Stimulated activated CD8-positive, alpha-beta memory T cell treated with anti-CD3 and anti-CD28 coated beads, Interleukin-12 subunit alpha, Interleukin-12 subunit beta, amount 100 ng/mL, for 24 hours (primary cell): ENCODE data around the gene LTC4S.

Experiments used
- DNase-seq: peaks from one replicate; pipeline ENCODE4 v3.0.0-alpha.2; 2020; ENCODE audit errors: extremely low read depth

The LTC4S gene

DNA sequence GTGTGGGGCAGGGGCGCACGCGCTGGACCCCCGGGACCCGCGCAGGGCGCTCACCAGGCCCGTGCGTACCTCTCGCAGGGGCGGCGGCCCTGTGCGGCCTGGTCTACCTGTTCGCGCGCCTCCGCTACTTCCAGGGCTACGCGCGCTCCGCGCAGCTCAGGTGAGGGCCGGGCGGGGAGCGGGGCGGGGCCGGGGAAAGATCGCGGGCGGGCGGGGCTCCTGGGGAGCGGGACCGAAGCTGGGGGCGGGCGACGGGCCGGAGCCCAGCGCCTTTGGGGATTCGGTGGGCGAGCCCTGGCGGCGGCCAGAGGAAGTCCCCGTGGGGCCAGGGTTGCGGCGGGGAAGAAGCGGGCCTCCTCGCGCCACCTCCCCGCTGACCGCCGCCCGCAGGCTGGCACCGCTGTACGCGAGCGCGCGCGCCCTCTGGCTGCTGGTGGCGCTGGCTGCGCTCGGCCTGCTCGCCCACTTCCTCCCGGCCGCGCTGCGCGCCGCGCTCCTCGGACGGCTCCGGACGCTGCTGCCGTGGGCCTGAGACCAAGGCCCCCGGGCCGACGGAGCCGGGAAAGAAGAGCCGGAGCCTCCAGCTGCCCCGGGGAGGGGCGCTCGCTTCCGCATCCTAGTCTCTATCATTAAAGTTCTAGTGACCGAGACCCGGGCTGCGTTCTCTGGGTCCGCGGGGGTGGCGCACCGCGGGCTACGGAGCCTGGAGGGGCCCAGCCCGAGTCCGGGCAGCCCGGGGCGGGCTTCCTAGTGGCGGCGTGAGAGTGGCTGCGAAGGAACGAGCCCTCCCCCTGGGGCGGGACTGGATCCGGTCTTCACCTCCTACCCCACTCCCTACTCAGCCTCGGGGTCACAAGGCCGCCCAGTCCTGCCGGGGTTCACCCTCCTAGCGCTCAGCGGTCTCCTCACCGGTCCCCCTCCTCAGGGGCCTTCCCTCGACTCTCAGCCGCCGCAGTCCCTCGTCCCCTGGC lies 2.4 kb downstream of the LTC4S start:
- DNase-seq = no peak

DNA sequence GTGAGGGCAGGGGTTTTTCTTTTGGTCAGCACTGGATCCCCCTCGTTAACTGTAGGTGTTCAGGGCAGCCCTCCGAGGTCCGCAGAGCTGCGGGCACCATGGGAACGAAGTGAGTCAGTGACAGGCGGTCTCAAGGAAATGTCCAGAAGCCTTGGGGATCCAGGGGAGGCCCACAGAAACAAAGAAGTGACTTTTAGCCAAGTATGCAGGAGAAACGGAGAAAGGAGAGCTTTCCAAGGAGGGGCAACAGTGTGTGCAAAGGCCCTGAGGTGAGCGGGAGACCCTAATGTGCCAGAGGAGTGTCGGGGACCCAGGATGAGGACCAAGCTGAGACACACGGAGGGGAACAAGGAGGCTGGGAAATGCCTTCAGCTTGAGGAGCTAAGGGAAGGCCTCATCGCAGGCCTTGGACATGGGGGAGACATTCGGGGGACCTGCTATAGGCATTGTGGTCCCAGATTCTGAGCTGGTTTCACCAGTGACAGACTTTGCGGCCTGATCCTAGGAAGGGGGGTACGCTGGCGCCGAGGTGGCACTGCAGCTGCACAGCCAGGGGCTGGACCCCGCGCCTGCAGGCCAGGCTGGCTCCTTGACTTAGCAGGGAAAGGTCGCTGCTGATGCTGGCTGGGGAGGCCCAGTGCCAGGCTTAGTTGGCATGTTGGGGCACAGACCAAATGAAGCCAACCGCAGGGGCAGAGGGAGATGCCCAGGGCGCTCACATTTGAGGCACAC lies 3.3 kb downstream of the LTC4S start:
- DNase-seq = no peak

DNA sequence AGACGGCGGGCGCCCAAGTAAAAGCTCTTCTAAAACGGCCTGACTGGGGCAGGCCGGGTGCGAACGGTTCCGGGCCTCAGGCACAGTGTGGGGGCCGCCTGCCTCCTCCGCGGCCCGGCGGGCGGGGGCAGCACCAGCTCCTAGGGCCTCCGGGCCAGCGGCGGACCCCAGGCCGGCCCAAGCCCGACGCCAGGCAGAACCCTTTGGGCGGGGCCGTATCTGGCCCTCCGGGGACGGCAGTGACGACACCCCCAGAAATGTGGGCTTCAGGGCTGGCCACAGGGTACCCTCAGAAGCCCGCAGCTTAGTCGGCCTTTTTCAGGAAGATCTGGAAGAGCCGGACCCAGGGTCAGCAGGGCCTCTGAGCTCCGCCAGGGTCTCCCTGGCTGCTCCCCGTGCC lies 4.0 kb downstream of the LTC4S start:
- DNase-seq = no peak

DNA sequence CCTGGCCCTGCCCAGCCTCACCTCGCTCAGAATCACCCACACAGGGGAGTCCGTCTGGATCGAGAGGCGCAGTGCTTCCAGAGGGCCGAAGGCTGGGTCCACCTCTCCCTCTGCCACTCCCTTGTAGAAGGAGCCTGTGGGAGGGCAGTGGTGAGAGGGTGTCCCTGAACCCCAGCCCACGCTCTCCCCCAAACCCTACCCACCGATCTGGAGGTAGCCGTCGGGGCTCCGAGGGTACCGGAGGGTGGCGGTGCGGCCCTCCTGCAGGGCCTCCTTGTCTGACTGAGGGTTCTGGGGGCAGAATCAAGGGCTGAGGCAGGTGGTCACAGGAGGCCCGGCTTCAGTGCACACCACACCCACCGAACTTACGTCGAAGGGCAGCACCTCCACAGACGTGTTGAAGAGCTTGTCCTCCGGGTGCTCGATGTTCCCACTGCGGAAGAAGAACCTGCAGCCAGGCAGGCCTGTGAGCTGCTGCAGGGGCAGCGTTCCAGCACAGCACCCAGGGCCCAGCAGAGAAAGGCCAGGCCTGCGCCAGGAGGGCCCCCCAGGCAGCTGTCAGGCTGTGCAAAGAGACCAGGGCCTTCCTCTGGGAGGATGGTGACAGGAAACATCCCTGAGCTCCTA lies 4.5 kb downstream of the LTC4S start:
- no peak for DNase-seq

DNA sequence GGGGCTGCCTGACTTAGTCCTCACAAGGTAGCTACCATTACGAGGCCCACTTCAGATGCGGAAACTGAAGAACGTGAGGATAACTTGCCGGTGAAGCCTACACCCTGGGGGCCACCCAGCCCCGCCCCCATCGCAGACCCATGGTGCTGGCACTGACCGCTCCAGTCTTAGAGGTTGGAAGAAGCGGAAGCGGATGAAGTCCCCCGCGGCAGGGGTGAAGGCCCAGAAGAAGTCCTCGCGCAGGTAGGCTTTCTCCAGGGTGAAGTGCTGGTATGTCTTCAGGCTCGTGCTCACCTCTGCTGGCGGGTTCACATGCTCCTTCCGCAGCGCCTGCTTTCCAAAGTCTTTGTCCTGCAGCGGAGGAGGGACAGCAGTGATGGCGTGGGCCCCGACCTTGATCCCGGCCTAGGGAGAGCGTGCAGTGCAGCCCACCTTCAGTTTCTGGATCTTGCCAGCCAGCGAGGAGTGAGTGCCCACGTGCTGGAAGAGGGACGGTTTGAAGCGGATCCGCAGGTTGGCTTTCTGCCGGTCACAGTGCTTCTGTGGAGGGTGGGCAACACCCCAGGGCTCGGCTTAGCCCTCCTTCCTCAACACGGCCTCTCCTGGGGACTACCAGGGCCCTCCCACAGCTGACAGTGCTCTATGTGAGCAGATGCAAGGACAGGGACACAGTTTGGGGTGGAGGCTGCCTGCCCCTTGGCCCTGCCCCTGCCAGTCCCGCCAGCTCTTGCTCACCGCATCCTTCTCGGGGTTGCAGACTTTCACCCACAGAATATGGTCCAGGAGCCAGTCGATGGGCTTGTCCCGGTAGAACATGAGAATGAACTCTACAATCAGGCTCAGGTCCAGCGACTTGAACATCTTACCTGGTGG lies 5.2 kb downstream of the LTC4S start:
- no peak for DNase-seq

DNA sequence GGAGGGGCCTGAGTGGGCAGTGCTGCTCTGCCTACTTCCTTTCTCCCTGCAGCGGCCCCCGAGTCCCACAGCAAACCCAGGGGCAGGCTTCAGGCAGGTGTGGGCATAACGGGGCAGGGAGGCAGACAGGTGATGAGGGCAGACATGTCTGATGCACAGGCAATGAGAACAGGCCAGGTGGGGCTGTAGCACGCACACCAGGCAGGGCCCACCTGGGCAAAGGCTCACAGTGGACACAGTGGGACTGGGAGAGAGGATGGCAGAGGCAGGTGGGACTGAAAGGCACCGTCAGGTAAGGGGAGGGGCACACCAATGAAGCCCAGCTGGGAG lies 5.8 kb downstream of the LTC4S start:
- no peak for DNase-seq

DNA sequence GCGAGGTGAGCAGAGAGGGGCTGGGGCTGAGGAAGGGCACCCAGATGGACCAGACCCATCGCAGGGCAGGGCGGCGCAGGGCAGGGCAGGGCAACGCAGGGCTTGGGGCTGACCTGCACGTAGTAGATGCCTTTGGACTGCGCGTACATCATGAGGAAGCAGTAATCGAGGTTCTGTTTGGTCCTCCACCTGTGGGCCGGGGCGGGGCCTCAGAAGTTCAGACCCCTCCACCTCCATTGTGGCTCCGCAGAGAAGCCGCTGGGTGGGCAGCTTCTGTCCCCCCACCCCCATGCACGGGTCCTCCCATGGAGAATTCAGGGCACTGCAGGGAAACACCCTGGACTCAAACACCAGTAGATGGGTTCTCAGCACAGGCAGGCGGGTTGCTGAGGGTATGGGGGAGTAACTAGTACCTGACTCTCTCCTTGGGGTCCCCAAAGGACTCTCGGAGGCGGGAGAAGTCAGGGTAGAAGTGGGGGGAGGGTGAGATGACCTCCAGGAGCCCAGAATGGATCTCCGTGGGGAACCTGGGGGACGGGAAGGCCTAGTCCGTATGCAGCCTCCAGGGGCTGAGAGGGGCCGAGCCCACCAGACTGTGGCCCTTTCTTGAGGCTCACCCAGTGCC lies 6.4 kb downstream of the LTC4S start:
- no peak for DNase-seq

DNA sequence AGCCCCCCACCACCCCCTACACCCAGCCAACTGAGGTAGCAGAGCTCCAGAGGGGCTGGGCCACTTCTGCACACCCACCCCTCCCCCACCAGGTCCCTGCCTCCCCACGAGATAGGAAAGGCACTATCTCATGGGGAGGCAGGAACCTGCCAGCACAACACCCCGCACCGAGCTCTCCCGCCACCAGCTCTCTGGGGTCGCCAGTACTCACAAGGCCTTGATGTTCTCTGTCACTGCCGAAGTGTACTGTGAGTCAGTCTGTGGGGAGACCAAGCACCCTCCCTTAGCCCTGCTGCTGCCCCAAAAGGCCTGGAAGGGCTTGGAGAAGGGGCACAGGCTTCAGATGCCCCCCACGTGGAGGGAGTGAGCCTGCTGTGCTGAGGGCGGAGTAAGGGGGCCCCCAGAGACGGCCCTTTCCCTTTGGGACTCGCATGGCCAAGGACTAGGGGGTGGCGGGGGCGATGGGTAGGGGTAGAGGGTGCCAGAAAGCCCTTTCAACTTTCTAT lies 7.0 kb downstream of the LTC4S start:
- DNase-seq = no peak

DNA sequence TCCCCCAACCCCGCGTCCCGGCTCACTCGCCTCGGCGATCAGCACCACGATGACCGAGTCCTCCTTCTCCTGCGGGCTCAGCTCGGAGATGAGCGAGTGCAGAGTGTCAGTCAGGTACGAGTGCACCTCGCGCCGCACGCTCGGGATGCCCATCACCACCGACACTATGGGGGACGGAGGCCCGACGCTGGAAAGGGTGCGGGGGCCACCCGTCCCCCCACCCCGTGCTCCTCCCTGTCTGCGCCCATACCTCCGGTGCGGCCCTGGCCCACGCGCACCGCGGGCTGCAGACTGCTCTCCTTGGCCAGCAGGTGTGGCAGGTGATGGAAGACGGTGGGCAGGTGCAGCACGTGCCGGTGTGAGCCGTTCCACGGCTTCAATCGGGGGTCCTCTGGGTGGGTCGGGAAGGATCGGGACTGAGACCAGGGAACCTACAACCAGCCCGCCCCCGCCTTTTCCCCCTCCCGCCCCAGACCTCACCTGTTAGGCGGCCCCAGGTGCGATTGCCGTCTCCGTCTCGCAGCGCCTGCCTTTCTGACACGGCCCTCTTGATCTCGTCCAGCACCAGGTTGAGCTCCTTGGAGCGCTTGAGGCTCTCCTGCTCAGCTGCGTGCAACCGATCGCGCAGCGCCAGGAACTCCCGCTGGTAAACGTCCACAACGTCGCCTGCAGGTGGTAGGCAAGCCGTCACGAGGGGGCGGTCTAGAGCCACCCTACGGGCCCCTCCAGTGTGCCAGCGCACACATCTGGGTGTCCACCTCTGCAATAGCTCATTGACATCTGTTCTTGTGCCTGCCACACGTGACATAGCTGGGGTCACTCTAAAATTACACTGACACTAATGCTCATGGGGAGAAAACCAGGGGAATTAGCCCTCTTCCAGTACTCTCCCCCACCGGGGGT lies 7.8 kb downstream of the LTC4S start:
- DNase-seq = no peak

DNA sequence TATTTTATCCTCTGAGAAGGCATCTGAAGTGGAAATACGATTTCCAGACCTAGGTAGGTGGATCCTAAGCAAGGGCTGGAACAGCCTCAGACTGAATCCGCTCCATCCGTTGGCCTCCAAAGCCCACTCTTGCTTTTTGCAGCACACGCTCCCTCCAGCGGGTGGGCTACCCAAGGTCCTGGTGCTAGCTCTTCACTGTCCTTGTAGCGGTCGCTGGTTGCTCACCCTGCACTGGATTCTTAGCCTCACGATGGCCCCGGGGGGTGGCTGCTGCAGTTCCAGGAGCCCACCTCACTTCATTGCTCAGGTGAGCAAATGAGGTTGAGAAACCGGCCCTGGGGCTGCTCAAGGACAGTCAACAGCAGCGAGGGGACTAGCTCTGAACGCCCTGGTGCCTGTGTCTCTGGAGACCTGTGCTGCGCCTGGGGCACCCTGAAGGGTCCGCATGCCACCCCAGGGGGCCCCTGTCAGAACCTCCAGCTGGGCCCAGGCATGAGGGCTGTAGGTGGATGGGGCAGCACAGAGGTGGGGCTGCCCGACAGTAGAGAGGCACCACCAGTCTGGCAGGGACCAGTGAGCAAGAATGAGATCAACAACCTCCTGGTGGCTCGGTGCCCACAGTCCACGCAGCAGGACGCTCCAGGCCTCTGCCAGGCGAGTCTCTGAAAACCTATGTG lies 8.6 kb downstream of the LTC4S start:
- no peak for DNase-seq

DNA sequence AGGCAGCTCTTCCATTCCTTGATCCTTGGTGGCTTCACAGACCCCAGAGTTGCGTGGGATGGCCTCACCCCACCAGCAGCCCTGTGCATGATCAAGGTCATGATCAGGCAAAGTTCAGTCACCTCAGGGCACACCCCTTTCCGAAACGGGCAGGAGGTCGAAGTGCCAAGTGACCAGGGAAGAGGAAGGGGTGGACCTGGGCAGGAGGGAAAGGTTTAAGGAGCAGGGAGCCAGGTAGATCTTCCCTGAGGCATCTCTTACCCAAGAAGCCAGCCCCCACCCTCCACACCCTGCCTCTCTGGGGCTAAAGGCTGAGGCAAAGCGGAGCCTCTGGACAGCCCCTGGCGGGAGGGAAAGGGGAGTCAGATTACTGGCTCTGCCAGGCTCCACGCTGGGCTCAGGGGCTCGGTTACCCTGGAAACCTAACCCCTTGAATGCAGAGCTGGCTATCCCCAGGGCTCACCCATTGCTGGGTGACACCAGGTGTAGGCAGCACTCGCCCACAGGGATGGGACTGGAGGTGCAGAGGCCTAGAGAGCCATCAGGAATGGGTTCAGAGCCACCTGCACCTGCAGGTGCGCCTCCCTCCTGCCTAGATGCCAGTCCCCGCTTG lies 9.3 kb downstream of the LTC4S start:
- no peak for DNase-seq

DNA sequence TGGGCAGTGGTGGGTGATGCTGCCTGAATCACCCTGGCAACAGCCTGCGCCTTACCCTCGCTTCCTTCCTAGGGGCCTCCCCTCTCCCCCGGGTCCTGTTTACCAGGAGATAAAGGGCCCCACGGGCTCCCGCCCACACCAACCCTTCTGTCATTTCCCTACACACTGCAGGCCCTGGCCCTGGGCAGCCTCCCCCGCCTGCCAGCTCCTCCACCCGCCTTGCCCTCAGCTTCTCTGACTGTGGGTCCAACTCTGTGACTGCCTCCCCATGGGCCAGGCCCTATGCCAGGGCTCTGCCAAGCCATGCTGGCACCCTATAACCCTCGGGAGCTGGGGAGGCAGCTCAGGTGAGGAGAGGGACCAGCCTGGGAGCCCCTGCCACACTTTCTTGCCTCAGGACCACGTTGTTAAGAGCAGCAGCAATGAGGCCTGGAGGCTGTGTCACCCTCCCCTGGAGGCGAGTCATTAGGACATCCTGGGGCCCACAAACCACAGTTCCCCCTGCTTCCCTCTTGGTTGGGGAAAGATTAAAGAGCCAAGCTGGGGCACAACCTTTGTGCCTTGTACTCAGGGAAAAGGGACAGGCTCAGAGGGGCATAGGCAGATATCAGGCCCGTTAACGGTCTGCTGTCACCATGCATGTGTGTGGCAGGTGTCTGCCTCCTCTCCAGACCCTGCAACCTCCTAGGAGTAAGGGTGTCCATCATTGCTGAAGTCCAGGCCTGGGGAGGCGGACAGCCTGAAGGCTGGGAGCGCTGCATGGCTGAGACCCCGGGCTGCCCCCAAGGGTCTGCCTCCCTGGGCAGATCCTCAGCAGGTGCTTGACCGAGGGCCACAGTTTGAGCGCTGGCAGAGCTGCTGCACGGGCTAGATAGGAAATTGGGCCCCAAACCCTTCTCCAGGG lies 10.1 kb downstream of the LTC4S start:
- no peak for DNase-seq

DNA sequence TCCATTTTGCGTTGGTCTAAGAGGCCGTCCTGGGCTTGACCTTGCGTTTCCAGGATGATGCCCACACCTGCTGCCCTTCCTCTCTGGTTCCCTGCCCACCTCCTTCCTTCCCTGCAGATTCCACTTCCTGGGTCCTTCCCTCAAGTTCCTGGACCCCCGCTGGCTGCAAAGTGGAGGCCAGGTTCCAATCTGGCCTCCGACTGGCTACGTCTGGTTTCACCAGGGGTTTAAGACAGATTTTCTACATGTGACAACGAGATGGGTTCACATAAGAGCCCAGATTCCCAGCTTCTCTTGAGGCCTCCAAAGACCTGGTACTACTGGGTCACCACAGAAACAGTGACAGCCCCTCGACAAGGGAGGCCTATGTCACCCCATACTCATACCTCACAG lies 10.8 kb downstream of the LTC4S start:
- no peak for DNase-seq

DNA sequence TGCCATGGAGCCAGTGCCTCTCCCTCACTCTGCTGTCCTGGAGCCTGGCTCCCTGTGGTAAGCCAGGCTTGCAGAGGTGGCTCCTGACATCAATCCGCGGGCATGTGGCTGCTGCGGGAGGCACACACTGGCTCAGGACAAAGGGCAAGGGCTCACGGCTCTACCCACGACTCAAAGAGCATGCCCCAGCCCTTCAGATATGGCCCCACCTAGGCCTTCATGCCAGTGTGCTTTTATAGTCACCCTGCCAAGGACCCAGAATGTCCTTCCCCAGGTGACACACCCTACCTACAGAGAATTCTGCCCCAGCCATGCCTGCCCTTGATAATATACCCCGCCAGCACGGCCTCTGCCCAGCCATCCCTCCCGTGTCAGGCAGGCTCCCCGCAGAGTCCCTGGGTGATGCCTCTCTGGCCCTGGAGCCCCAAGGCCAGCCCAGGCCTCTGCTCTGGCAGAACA lies 11.3 kb downstream of the LTC4S start:
- DNase-seq = no peak

DNA sequence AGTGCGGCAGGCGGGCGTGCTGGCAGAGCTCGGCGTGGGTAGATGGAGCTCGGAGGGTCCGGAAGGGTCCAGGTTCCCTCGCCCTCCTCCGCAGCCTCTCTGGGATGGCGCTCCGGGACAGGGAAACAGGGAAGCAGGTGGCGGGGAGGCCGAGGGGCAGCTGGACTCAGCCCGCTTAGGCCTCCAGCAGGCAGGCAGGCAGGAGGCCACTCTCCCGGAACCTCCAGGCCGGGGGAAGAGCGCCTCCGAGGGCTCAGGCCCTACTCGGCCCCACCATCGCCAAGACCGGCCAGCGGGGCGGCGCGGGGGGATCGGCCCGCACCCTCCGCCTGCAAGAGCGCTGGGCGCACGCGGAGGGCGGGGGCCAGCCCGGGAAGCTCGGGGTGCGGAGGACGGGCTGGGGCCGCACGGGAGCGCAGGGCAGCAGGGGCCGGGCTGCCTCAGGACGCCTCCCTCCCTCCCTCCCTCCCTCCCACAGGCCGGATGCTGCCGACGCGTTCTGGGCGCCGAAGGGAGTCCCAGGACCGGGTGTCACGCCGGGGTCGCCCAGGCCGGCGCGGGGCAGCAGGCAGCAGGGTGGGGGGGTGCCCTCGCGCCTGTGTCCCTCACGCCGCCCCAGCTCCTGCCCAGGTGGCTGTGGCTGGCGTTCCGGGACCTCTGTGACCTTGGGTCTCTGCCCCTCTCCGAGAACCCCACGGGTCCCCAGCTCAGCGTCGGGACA lies 11.9 kb downstream of the LTC4S start:
- DNase-seq = no peak

DNA sequence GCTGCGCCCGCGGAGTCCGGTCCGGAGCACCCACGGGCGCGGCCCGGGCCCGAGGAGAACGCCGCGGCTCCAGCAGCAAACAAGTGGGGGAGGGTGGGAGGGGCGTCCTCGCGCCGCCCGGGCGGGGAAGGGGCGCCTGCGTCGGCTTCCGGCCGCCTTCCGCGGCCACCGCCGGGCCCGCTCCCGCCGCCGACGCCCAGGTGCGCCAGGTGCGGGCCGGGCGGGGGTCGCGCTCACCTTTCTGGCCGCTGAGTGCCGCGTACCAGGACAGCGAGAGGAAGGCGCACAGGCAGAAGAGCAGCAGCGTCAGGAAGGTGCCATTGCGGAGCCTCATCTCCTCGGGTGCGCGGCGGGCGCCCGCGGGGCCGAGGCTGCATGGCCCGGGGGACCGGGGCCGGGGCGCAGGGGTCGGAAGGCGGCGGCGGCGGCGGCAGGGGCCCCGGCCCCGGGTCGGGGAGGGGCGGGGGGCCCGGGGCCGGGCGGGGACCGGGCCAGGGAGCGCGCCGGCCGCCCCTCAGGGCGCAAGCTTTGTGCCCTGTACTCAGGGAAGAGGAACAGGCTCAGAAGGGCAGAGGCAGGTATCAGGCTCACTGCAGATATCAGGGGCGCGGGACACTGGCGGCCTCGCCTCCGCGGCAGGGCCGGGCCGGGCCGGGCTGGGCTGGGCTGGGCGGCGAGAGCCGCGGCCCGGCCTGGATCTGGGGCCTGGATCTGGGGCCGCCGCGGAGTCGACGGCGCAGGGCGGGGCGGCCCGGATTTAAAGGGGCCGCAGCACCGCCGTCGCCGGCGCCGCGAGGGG lies 12.7 kb downstream of the LTC4S start, which contains the start of gene MGAT4B:
Gene MGAT4B (minus strand): TSS at position 617 of the 799 bp plus-strand sequence. CDS start 283 bp downstream, at position 334.
- no peak for DNase-seq
